ENCODE data around the gene SLC25A47.
A peak's percentile ranks its signal among the peaks of the same experiment; 100 is the strongest.

Gene SLC25A47

GRCh38 chr14:100374876-100375265 is 51.7 kb downstream of the SLC25A47 start:
- Histone ChIP-seq H3K79me2 (ENCODE audit: control insufficient read depth, low read length) (peaks cover 35% of the 10 kb centered on the region), H4K20me1 (ENCODE audit: control insufficient read depth, insufficient read depth, low read depth, low read length) (no peaks in the 10 kb centered on the region), H3K27me3 (ENCODE audit: control insufficient read depth, low read length) (no peaks in the 10 kb centered on the region), H3K9me2 (replicated peaks; ENCODE audit: control insufficient read depth, low read length) (no peaks in the 10 kb centered on the region), H3K9me3 (ENCODE audit: control insufficient read depth, insufficient read depth, low read length) (no peaks in the 10 kb centered on the region), H3K36me3 (ENCODE audit: control insufficient read depth, low read length) (peaks cover 32% of the 10 kb centered on the region), H3K4me2 (ENCODE audit: low read length) (peak overlapping the region; percentile 78), H3F3A (ENCODE audit: control insufficient read depth, insufficient read depth) (peaks cover 13% of the 10 kb centered on the region), H3K4me1 (ENCODE audit: control insufficient read depth, low read length) (peaks cover 43% of the 10 kb centered on the region), H3K27ac (ENCODE audit: low read depth, low read length) (peak overlapping the region; percentile 80), H3K4me3 (ENCODE audit: low read length) (peak overlapping the region; percentile 77)
- TF ChIP-seq CTCF (IDR thresholded peaks at IDR 0.05; ENCODE audit: low read depth, low read length, poor library complexity, severe bottlenecking), result no peak

GRCh38 chr14:100375266-100375962 is 52.3 kb downstream of the SLC25A47 start:
- Histone ChIP-seq H3K36me3 (ENCODE audit: control insufficient read depth, low read length) (peaks cover 26% of the 10 kb centered on the region), H3K9me3 (ENCODE audit: control insufficient read depth, insufficient read depth, low read length) (no peaks in the 10 kb centered on the region), H3K27me3 (ENCODE audit: control insufficient read depth, low read length) (no peaks in the 10 kb centered on the region), H3K4me1 (ENCODE audit: control insufficient read depth, low read length) (peaks cover 43% of the 10 kb centered on the region), H4K20me1 (ENCODE audit: control insufficient read depth, insufficient read depth, low read depth, low read length) (no peaks in the 10 kb centered on the region), H3K27ac (ENCODE audit: low read depth, low read length) (peak overlapping the region; percentile 80), H3K4me3 (ENCODE audit: low read length) (peak overlapping the region; percentile 77), H3F3A (ENCODE audit: control insufficient read depth, insufficient read depth) (peaks cover 13% of the 10 kb centered on the region), H3K4me2 (ENCODE audit: low read length) (peak overlapping the region; percentile 78), H3K79me2 (ENCODE audit: control insufficient read depth, low read length) (peaks cover 35% of the 10 kb centered on the region), H3K9me2 (replicated peaks; ENCODE audit: control insufficient read depth, low read length) (no peaks in the 10 kb centered on the region)
- no peak for TF ChIP-seq EZH2phosphoT487 (IDR thresholded peaks at IDR 0.05; ENCODE audit: borderline replicate concordance, low read length)
- no peak for TF ChIP-seq CTCF (IDR thresholded peaks at IDR 0.05; ENCODE audit: low read depth, low read length, poor library complexity, severe bottlenecking)

GRCh38 chr14:100375963-100376735 is 53.0 kb downstream of the SLC25A47 start, which contains the start of gene WDR25:
Gene WDR25 (plus strand): TSS chr14:100376485.
- Histone ChIP-seq H3K9me3 (ENCODE audit: control insufficient read depth, insufficient read depth, low read length) (no peaks in the 10 kb centered on the region), H3K4me3 (ENCODE audit: low read length) (peak within 1 kb of the TSS; percentile 77), H3F3A (ENCODE audit: control insufficient read depth, insufficient read depth) (peaks cover 13% of the 10 kb centered on the region), H3K9me2 (replicated peaks; ENCODE audit: control insufficient read depth, low read length) (no peaks in the 10 kb centered on the region), H3K27ac (ENCODE audit: low read depth, low read length) (peak within 1 kb of the TSS; percentile 80), H3K36me3 (ENCODE audit: control insufficient read depth, low read length) (peaks cover 25% of the 10 kb centered on the region), H3K27me3 (ENCODE audit: control insufficient read depth, low read length) (no peaks in the 10 kb centered on the region), H3K79me2 (ENCODE audit: control insufficient read depth, low read length) (peaks cover 35% of the 10 kb centered on the region), H3K4me2 (ENCODE audit: low read length) (peak within 1 kb of the TSS; percentile 78), H4K20me1 (ENCODE audit: control insufficient read depth, insufficient read depth, low read depth, low read length) (no peaks in the 10 kb centered on the region), H3K4me1 (ENCODE audit: control insufficient read depth, low read length) (peaks cover 43% of the 10 kb centered on the region)
- no peak for TF ChIP-seq EZH2phosphoT487 (IDR thresholded peaks at IDR 0.05; ENCODE audit: borderline replicate concordance, low read length)

- H4K20me1 ChIP-seq (ENCODE audit: control insufficient read depth, insufficient read depth, low read depth, low read length), result no peaks in the 10 kb centered on the region
- H3K27ac ChIP-seq (ENCODE audit: low read depth, low read length), result peak overlapping the region; percentile 38
- peak overlapping the region; percentile 75 for H3K4me2 ChIP-seq (ENCODE audit: low read length)
- peaks cover 35% of the 10 kb centered on the region for H3K79me2 ChIP-seq (ENCODE audit: control insufficient read depth, low read length)
- no peaks in the 10 kb centered on the region for H3K9me2 ChIP-seq (replicated peaks; ENCODE audit: control insufficient read depth, low read length)
- no peaks in the 10 kb centered on the region for H3K27me3 ChIP-seq (ENCODE audit: control insufficient read depth, low read length)
- H3F3A ChIP-seq (ENCODE audit: control insufficient read depth, insufficient read depth), result peaks cover 13% of the 10 kb centered on the region
- no peaks in the 10 kb centered on the region for H3K9me3 ChIP-seq (ENCODE audit: control insufficient read depth, insufficient read depth, low read length)
- peaks cover 25% of the 10 kb centered on the region for H3K36me3 ChIP-seq (ENCODE audit: control insufficient read depth, low read length)
- H3K4me1 ChIP-seq (ENCODE audit: control insufficient read depth, low read length), result peaks cover 43% of the 10 kb centered on the region
- peak overlapping the region; percentile 77 for H3K4me3 ChIP-seq (ENCODE audit: low read length)
- TF ChIP-seq CTCF (IDR thresholded peaks at IDR 0.05; ENCODE audit: low read depth, low read length, poor library complexity, severe bottlenecking) (no peak), EZH2phosphoT487 (IDR thresholded peaks at IDR 0.05; ENCODE audit: borderline replicate concordance, low read length) (no peak)
Observed at GRCh38 chr14:100376751-100377171, 53.6 kb downstream of the SLC25A47 start.
